HepG2 (cell line): ENCODE measurements around the gene CD207. TPM values are rescaled to one million over a fixed set of nuclear protein-coding genes. Genes with fewer than 3 reads are reported as not detected.

ENCODE experiments used
- ATAC-seq: fragments of 200-7000 bp; cut with Tn5 transposase; 3 replicates; pipeline ENCODE4 v1.9.1; 2020; ENCODE audit warnings: mild to moderate bottlenecking, moderate library complexity
- BruUV-seq: library from RNA; stranded (reverse); fragments of 400-500 nt; replicated peaks from 2 replicates; lab custom pipeline; 2021; lab: Mats Ljungman, UMichigan
- CTCF ChIA-PET: fragments of 300-600 bp; formaldehyde crosslinking; extraction: SDS; loops from one replicate; lab custom pipeline; 2021; ENCODE audit warnings: low total read pairs, inconsistent platforms, low intra/inter-chr PET ratio; lab: Yijun Ruan, JAX
- POLR2A ChIA-PET: fragments of 350-600 bp; sonication (Branson Sonifier 250); formaldehyde crosslinking; loops from one replicate; lab custom pipeline; 2020; ENCODE audit warnings: antibody characterized with exemption, inconsistent platforms; lab: Yijun Ruan, JAX
- DNase-seq: peaks from one replicate; pipeline ENCODE4 v3.0.0-alpha.2; 2015; ENCODE audit warnings: low spot score
- FAIRE-seq: peaks from 3 replicates; lab custom pipeline; 2011; peaks lifted over from hg19 to GRCh38; lab: Jason Lieb, UNC
- H2AFZ ChIP-seq: one replicate; pipeline ENCODE4 v1.6.1; 2011; ENCODE audit warnings: low read length, inconsistent platforms
- H3K27ac ChIP-seq: fragments of 300-600 bp; 3 replicates; pipeline ENCODE4 v1.8.0; 2011; ENCODE audit warnings: mixed run types, mild to moderate bottlenecking, mixed read lengths, low read length, inconsistent platforms; ENCODE audit not compliant: insufficient read depth; ENCODE audit errors: extremely low read length
- H3K27me3 ChIP-seq, 2 experiments: fragments of 200-600 bp in 1 of 2; 2 replicates in 1 of 2; 3 replicates in 1 of 2; pipeline versions ENCODE4 v1.6.0 to v1.8.0; 2011; ENCODE audit warnings: low read length in 2 of 2, mild to moderate bottlenecking in 2 of 2, moderate library complexity in 2 of 2, inconsistent platforms in 1 of 2; ENCODE audit not compliant: insufficient read depth in 2 of 2, control insufficient read depth in 1 of 2
- H3K36me3 ChIP-seq, 2 experiments: fragments of 200-600 bp in 1 of 2; replicated peaks in 1 of 2; 2 replicates in 1 of 2; 3 replicates in 1 of 2; pipeline versions ENCODE4 v1.5.1 to v1.8.0; 2011; ENCODE audit warnings: low read length in 2 of 2, inconsistent platforms in 1 of 2; ENCODE audit not compliant: insufficient read depth in 2 of 2, control insufficient read depth in 1 of 2
- H3K4me1 ChIP-seq: 2 replicates; pipeline ENCODE4 v1.5.1; 2012; ENCODE audit warnings: low read length, inconsistent platforms; ENCODE audit not compliant: insufficient read depth
- H3K4me2 ChIP-seq: 2 replicates; pipeline ENCODE4 v1.6.0; 2011; ENCODE audit warnings: low read depth, low read length, inconsistent platforms
- H3K4me3 ChIP-seq, 3 experiments: fragments of 200-600 bp in 1 of 3; sonication (generic), shearing (Covaris generic) in 1 of 3; replicated peaks in 1 of 3; 2 replicates each; pipeline ENCODE4 v1.5.1; 2011 to 2016; ENCODE audit warnings: low read length in 3 of 3, inconsistent platforms in 2 of 3, low read depth in 2 of 3, mild to moderate bottlenecking in 2 of 3, control low read depth in 1 of 3, mixed read lengths in 1 of 3; ENCODE audit not compliant: insufficient read depth in 1 of 3
- H3K79me2 ChIP-seq: one replicate; pipeline ENCODE4 v1.6.1; 2011; ENCODE audit warnings: low read length, inconsistent platforms; ENCODE audit not compliant: insufficient read depth
- H3K9ac ChIP-seq: 2 replicates; pipeline ENCODE4 v1.6.0; 2011; ENCODE audit warnings: mild to moderate bottlenecking, low read depth, low read length, inconsistent platforms; ENCODE audit not compliant: insufficient read depth
- H3K9me3 ChIP-seq: 2 replicates; pipeline ENCODE4 v1.5.1; 2012; ENCODE audit warnings: mild to moderate bottlenecking, low read length
- H4K20me1 ChIP-seq: 2 replicates; pipeline ENCODE4 v1.6.0; 2011; ENCODE audit warnings: inconsistent platforms, mild to moderate bottlenecking, low read length, moderate library complexity; ENCODE audit not compliant: insufficient read depth
- HHEX ChIP-seq: IDR thresholded peaks from 2 replicates; pipeline ENCODE4 v1.6.1; 2016; ENCODE audit warnings: control low read depth
- KAT7 ChIP-seq: IDR thresholded peaks from 2 replicates; pipeline ENCODE4 v1.6.1; 2018; ENCODE audit warnings: borderline replicate concordance, missing compliant biosample characterization
- PTBP1 ChIP-seq: fragments of 200-400 bp; formaldehyde crosslinking; IDR thresholded peaks from 2 replicates; pipeline ENCODE4 v1.6.1; 2018; ENCODE audit warnings: low read length, low read depth; ENCODE audit not compliant: poor library complexity, severe bottlenecking
- TBX3 ChIP-seq: fragments of 450-650 bp; IDR thresholded peaks from 2 replicates; pipeline ENCODE4 v1.6.1; 2017; ENCODE audit warnings: antibody characterized with exemption, mild to moderate bottlenecking, inconsistent platforms, borderline replicate concordance
- ZNF264 ChIP-seq: sonication (generic); formaldehyde crosslinking; IDR thresholded peaks from 2 replicates; pipeline ENCODE4 v1.4.0; 2020; ENCODE audit warnings: missing genetic modification reagents
- ZNF33A ChIP-seq: sonication (generic); formaldehyde crosslinking; IDR thresholded peaks from 2 replicates; pipeline ENCODE4 v1.5.1; 2020; ENCODE audit warnings: missing genetic modification reagents, mild to moderate bottlenecking, moderate library complexity, borderline replicate concordance
- ZNF629 ChIP-seq: sonication (generic); formaldehyde crosslinking; conservative IDR thresholded peaks from 2 replicates; pipeline ENCODE4 v1.5.0; 2020; ENCODE audit warnings: missing genetic modification reagents
- ZSCAN31 ChIP-seq: sonication (generic); formaldehyde crosslinking; IDR thresholded peaks from 2 replicates; pipeline ENCODE4 v1.5.0; 2020; ENCODE audit warnings: low read depth, mild to moderate bottlenecking, missing genetic modification reagents
- WGBS: methylation state at CpG from one replicate; pipeline ENCODE4 v1.1.6; 2017; ENCODE audit warnings: low lambda C conversion rate; 5-methylcytosine and 5-hydroxymethylcytosine counted together
- in situ Hi-C: cut with HindIII; loops from 2 replicates; pipeline ENCODE4 v1.10.0; 2017; ENCODE audit warnings: low pct_unique_long_range_greater_than_20kb; ENCODE audit not compliant: extremely low pct_ligation_motif_present
- intact Hi-C: fragments of 100-400 bp; cut with micrococcal nuclease; formaldehyde crosslinking; loops from one replicate; pipeline ENCODE4 v1.10.0; 2022; ENCODE audit not compliant: unreplicated experiment
- polyA plus RNA-seq, 8 experiments: library from polyadenylated mRNA; depleted of rRNA in 3 of 8; stranded (reverse) in 7 of 8; unstranded in 1 of 8; fragments of >200 nt; fragmentation: Illumina TruSeq in 4 of 8; extraction: Trizol in 4 of 8; gene quantifications; 2 replicates each; pipeline versions ENCODE4 v1.2.1 to v1.2.3, GENCODE V29; 2011 to 2016; ENCODE audit warnings: low read depth in 4 of 8, missing spikeins in 1 of 8, mixed read lengths in 1 of 8; ENCODE audit not compliant: insufficient read depth in 1 of 8
- total RNA-seq, 5 experiments: library from RNA; depleted of rRNA; stranded (reverse); fragments of >200 nt; fragmentation: Illumina TruSeq; extraction: Trizol; gene quantifications; 2 replicates each; pipeline ENCODE4 v1.2.3, GENCODE V29; 2016; ENCODE audit warnings: low read depth in 1 of 5
- TF ChIP-seq, protein P1 (sequence below): sonication (generic); formaldehyde crosslinking; IDR thresholded peaks from 2 replicates; pipeline ENCODE4 v1.4.0; 2020; ENCODE audit warnings: missing genetic modification reagents, borderline replicate concordance
- TF ChIP-seq, protein P2 (sequence below): sonication (generic); formaldehyde crosslinking; IDR thresholded peaks from 2 replicates; pipeline ENCODE4 v1.5.0; 2020; ENCODE audit warnings: mild to moderate bottlenecking, missing genetic modification reagents, moderate library complexity

Gene CD207
- total and polyA plus RNA-seq, 2 of the 13 experiments (the other 11 are each of a cell fraction or from before 2014, with no cell fraction given): 0.09 to 0.15 TPM

DNA sequence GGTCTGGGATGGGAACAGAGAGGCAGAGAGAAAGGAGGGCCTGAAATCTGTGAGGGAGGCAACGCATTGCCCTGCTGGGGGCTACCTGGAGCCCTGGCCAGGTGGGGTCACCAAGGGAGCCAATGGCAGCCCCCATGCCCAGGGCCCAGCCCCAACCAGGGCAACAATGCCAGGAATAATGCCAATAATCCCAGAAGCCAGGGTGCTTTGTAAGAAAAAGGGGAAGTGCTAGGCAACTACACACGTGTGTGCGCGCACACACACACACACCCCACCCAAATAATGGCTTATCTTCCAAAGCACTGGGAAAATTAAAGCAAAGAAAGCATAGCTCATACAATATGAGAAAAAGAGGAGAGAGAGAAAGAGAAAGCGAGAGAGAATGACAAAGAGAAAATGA lies 8.2 kb downstream of the CD207 start:
- Histone ChIP-seq H3K4me2 (no peak overlapping the region), H4K20me1 (no peaks in the 10 kb centered on the region), H3K9ac (no peak overlapping the region), H3K36me3 (no peaks in the 10 kb centered on the region), H3K4me1 (peaks cover 47% of the 10 kb centered on the region)
- no TSS peak for BruUV-seq
- in situ Hi-C loops: no loop called here
- no peak for FAIRE-seq
- no peak for TF ChIP-seq ZNF33A
- no peak for TF ChIP-seq HHEX (CRISPR knock-in tag)
- no peak for TF ChIP-seq ZNF264 (CRISPR knock-in tag)
- TF ChIP-seq PTBP1: no peak
- TF ChIP-seq, protein P1, sequence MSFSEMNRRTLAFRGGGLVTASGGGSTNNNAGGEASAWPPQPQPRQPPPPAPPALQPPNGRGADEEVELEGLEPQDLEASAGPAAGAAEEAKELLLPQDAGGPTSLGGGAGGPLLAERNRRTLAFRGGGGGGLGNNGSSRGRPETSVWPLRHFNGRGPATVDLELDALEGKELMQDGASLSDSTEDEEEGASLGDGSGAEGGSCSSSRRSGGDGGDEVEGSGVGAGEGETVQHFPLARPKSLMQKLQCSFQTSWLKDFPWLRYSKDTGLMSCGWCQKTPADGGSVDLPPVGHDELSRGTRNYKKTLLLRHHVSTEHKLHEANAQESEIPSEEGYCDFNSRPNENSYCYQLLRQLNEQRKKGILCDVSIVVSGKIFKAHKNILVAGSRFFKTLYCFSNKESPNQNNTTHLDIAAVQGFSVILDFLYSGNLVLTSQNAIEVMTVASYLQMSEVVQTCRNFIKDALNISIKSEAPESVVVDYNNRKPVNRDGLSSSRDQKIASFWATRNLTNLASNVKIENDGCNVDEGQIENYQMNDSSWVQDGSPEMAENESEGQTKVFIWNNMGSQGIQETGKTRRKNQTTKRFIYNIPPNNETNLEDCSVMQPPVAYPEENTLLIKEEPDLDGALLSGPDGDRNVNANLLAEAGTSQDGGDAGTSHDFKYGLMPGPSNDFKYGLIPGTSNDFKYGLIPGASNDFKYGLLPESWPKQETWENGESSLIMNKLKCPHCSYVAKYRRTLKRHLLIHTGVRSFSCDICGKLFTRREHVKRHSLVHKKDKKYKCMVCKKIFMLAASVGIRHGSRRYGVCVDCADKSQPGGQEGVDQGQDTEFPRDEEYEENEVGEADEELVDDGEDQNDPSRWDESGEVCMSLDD: no peak
- TF ChIP-seq ZNF629 (CRISPR knock-in tag): no peak
- no peak for TF ChIP-seq ZSCAN31 (CRISPR knock-in tag)
- no peak for TF ChIP-seq KAT7
- TF ChIP-seq TBX3: no peak
- TF ChIP-seq, protein P2, sequence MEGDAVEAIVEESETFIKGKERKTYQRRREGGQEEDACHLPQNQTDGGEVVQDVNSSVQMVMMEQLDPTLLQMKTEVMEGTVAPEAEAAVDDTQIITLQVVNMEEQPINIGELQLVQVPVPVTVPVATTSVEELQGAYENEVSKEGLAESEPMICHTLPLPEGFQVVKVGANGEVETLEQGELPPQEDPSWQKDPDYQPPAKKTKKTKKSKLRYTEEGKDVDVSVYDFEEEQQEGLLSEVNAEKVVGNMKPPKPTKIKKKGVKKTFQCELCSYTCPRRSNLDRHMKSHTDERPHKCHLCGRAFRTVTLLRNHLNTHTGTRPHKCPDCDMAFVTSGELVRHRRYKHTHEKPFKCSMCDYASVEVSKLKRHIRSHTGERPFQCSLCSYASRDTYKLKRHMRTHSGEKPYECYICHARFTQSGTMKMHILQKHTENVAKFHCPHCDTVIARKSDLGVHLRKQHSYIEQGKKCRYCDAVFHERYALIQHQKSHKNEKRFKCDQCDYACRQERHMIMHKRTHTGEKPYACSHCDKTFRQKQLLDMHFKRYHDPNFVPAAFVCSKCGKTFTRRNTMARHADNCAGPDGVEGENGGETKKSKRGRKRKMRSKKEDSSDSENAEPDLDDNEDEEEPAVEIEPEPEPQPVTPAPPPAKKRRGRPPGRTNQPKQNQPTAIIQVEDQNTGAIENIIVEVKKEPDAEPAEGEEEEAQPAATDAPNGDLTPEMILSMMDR: no peak
- TF ChIP-seq, all 625 proteins: peak for 0
- H3K27ac ChIP-seq: no peak overlapping the region
- no peak overlapping the region for H3K4me3 ChIP-seq
- ChIA-PET POLR2A (no interaction called here), CTCF (no interaction called here)
- 65% methylated on average over 5 of the region's 5 CpGs for WGBS
- ATAC-seq (no peak), DNase-seq (no peak)
- H2AFZ ChIP-seq: no peak overlapping the region
- intact Hi-C loops: no loop called here
- H3K79me2 ChIP-seq: no peaks in the 10 kb centered on the region
- H3K27me3 ChIP-seq: peaks cover 5 to 39% of the 10 kb centered on the region in 2 experiments; a peak in 4 of 5 replicates
- no peaks in the 10 kb centered on the region for H3K9me3 ChIP-seq
